NCI-H82 treated with DMSO at 0.1 percent for 48 hours (cell line): ENCODE results near the gene TADA2A.

ENCODE experiments used
- DNase-seq: peaks from one replicate; lab custom pipeline; 2025; ENCODE audit not compliant: unreplicated experiment; lab: John Stamatoyannopoulos, UW

The TADA2A gene

GRCh38 chr17:37521821-37522220 is 115.1 kb downstream of the TADA2A start:
- DNase-seq: no peak

GRCh38 chr17:37523715-37524219 is 117.1 kb downstream of the TADA2A start:
- no peak for DNase-seq

- DNase-seq: peak; percentile 67
Observed at GRCh38 chr17:37527249-37527851, 120.7 kb downstream of the TADA2A start.
